Activated CD4-positive, alpha-beta T cell treated with anti-CD3 and anti-CD28 coated beads, Interleukin-2, amount 10 ng/mL, durations not matched to agents 24 days and 14 days (primary cell): ENCODE measurements around the gene DNAJC15. TPM values are rescaled to one million over a fixed set of nuclear protein-coding genes. Genes with fewer than 3 reads are reported as not detected.
A peak's percentile ranks its signal among the peaks of the same experiment; 100 is the strongest.
"Not testable (repeated sequence)": the region's sequence is repeated elsewhere in the genome, so short reads cannot be mapped to it uniquely, and the experiment has no call there.

Experiments
- DNase-seq: peaks from one replicate; pipeline ENCODE4 v3.0.0; 2022
- H3K27ac Mint-ChIP-seq: one replicate; pipeline ENCODE4 v1.8.0; 2022; ENCODE audit warnings: mild to moderate bottlenecking, mixed read lengths
- H3K27me3 Mint-ChIP-seq: one replicate; pipeline ENCODE4 v1.8.0; 2022; ENCODE audit warnings: mixed read lengths
- H3K36me3 Mint-ChIP-seq: one replicate; pipeline ENCODE4 v1.8.0; 2022; ENCODE audit warnings: low read depth, mild to moderate bottlenecking, mixed read lengths
- H3K4me1 Mint-ChIP-seq: one replicate; pipeline ENCODE4 v1.8.0; 2021; ENCODE audit warnings: mixed read lengths
- H3K4me3 Mint-ChIP-seq: one replicate; pipeline ENCODE4 v1.8.0; 2022; ENCODE audit warnings: mild to moderate bottlenecking, moderate library complexity, mixed read lengths
- H3K9me3 Mint-ChIP-seq: one replicate; pipeline ENCODE4 v1.8.0; 2021; ENCODE audit warnings: mixed read lengths
- intact Hi-C: fragments of 100-400 bp; cut with micrococcal nuclease; formaldehyde crosslinking; loops from one replicate; pipeline ENCODE4 v1.15.1; 2023
- total RNA-seq: library from RNA; stranded (reverse); gene quantifications from 2 replicates; pipeline ENCODE4 v1.2.3, GENCODE V29; 2022

Gene DNAJC15
- total RNA-seq, 1 donor from 2014 or later, result 16.6 TPM

DNA sequence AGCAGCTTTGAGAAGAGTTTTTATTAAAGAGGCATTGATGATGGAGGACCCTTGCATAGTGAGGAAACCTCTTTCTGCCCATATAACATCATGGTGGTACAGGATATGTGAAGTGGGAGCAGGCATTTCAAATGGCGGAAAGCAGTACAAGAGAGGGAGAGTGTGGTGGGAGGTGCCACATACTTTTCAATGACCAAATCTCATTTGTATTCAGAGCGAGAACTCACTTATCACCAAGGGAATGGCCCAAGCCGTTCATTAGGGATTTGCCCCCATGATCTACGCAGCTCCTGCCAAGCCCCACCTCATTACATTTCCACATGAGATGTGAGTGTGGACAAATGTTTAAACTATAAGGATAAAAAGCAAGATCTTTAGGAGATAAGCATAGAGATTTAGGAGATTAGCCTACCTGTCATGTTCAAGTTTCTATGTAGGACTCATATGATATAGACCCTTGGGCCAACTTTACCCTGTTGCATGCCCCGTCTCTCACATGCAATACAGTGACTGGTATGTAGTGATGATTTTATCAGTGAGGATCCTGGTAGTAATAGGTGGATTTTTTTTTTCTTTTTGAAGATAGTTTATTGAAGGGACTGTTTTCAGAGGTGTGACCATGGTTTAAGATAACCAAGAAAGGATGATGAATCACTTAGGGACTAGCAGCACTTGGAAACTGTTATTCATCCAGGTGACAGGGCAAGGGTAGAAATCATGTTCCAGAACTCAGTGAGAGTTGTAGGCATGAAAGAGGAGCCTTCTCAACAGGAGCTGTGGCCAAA, 38.3 kb downstream of the DNAJC15 start:
- peak overlapping the region; percentile 77 for H3K27ac Mint-ChIP-seq
- peaks cover 31% of the 10 kb centered on the region for H3K36me3 Mint-ChIP-seq
- peak overlapping the region; percentile 30 for H3K4me3 Mint-ChIP-seq
- H3K4me1 Mint-ChIP-seq, result peaks cover 42% of the 10 kb centered on the region
- DNase-seq, result no peak
- no peaks in the 10 kb centered on the region for H3K27me3 Mint-ChIP-seq
- intact Hi-C loops, result loop anchor here (1.0 kb wide), 1 partner anchor 16 kb away; no protein-coding TSS in a partner anchor
- no peaks in the 10 kb centered on the region for H3K9me3 Mint-ChIP-seq

DNA sequence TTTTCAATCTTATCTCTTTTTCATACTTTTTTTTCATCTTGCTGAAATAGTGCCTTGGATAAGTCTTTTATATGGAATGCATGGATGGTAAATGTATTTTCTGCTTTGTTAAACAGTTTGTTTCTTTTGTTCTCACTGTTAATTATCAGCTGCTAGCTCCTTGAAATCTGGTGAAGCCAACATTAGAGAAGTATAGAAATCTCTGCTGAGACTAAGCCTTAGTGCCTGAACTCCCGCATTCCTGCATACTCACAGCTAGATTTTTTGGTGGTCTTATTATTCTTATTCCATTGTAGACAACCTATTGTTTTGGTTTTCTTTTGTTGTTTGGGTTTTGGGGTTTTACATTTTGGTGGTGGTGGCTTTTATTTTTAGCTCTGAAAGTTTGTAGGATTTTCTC, 48.4 kb downstream of the DNAJC15 start:
- peaks cover 28% of the 10 kb centered on the region for H3K36me3 Mint-ChIP-seq

DNA sequence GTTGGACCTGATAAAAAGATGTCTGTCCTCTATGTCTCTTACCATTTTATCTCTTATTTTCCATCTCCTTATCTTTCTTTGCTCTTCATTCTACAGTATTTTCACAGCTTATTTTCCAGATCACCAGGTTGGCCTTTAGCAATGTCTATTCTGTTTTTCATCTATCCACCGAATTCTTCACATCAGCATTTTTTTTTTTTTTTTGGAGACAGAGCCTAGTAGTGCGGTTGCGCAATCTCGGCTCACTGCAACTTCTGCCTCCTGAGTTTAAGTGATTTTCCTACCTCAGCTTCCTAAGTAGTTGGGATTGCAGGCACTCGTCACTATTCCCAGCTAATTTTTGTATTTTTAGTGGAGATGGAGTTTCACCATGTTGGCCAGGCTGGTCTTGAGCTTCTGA, 49.0 kb downstream of the DNAJC15 start:
- intact Hi-C loops, result no loop called here
- Mint-ChIP-seq H3K36me3 (peaks cover 28% of the 10 kb centered on the region), H3K9me3 (peaks cover 3% of the 10 kb centered on the region), H3K4me3 (no peak overlapping the region), H3K27me3 (no peaks in the 10 kb centered on the region), H3K4me1 (peaks cover 24% of the 10 kb centered on the region), H3K27ac (no peak overlapping the region)
- DNase-seq, result peak; percentile 30

More for the DNA sequence above, 48.4 kb downstream of the DNAJC15 start:
- Mint-ChIP-seq H3K9me3 (peaks cover 3% of the 10 kb centered on the region), H3K4me3 (no peak overlapping the region), H3K27ac (no peak overlapping the region), H3K27me3 (no peaks in the 10 kb centered on the region), H3K4me1 (peaks cover 23% of the 10 kb centered on the region)
- no peak for DNase-seq
- intact Hi-C loops, result no loop called here

DNA sequence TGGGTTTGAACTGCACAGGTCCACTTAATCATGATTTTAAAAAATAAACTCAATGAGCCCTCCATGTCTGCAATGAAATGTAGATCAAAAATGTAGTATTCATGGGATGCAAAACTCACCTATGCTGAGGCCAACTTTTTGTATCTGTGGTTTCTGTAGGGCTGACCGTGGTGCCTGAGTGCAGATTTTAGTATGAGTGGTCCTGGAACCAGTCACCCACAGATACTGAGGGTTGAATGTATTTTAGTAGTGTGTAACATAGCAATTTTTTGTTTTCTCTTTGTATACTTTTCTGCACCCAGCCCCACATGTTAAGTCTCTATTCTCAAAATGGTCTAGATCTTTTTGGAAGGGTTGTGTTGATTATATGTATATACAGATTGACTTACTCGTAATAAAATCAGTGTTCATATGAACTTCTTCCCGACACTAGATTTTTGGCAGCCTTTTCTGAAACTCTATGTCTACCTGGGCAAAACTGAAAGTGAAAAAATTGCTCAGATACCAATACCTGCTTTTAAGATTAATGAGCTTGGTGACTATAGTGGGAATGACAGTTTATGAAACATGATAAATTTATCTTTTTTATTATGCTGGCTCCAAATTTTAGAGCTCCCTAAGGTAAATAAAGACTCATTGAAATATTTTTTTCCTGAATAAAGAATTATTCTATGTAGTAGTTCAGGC, 51.6 kb downstream of the DNAJC15 start:
- Mint-ChIP-seq H3K36me3 (peaks cover 33% of the 10 kb centered on the region), H3K9me3 (peaks cover 3% of the 10 kb centered on the region), H3K4me3 (peak overlapping the region; percentile 25), H3K27me3 (no peaks in the 10 kb centered on the region), H3K27ac (no peak overlapping the region), H3K4me1 (peaks cover 34% of the 10 kb centered on the region)
- peak; percentile 52 for DNase-seq
- intact Hi-C loops, result loop anchor here (5.0 kb wide), 1 partner anchor 103 kb away; no protein-coding TSS in a partner anchor

DNA sequence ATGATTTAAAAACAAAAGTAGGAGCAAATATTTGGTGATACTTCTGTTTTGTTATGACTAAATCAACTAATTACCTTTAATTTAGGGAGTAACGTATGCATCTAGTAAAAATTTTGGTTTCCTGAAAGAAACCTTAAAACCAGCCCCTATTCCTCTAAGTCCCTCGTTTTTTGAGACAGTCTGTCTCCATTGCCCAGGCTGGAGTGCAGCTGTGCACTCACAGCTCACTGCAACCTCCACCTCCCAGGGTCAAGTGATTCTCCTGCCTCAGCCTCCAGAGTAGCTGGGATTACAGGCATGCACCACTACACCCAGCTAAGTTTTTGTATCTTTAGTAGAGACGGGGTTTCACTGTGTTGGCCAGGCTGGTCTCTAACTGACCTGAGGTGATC, 52.1 kb downstream of the DNAJC15 start:
- Mint-ChIP-seq H3K4me1 (peaks cover 34% of the 10 kb centered on the region), H3K36me3 (peaks cover 35% of the 10 kb centered on the region)
- intact Hi-C loops, result loop anchor here (5.0 kb wide), 1 partner anchor 103 kb away; no protein-coding TSS in a partner anchor
- H3K9me3 Mint-ChIP-seq, H3K4me3 Mint-ChIP-seq, H3K27me3 Mint-ChIP-seq, H3K27ac Mint-ChIP-seq: not testable (repeated sequence)
- peak; percentile 39 for DNase-seq

DNA sequence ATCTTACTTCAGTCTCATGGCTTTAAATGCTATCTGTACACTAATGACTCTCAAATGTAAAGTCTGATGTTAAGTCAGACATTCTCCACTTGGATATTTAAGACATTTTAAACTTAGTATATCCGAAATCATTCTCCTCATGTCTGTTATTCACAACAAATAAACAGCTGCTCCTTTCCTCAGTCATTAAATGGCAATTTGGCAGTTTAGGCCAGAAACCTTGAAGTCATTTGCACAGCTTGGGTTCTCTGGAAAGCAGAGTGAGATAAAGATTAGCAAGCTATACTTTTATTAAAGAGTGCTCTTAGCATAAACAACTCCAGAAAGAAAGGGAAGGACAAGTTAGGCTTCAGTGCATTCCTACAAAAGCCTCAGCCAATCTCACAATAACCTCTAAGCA, 53.7 kb downstream of the DNAJC15 start:
- intact Hi-C loops, result loop anchor here (5.0 kb wide), 1 partner anchor 105 kb away; no protein-coding TSS in a partner anchor
- H3K27ac Mint-ChIP-seq, result no peak overlapping the region
- no peak for DNase-seq
- peaks cover 40% of the 10 kb centered on the region for H3K36me3 Mint-ChIP-seq
- H3K27me3 Mint-ChIP-seq, result no peaks in the 10 kb centered on the region
- H3K9me3 Mint-ChIP-seq, result peaks cover 6% of the 10 kb centered on the region
- no peak overlapping the region for H3K4me3 Mint-ChIP-seq
- peaks cover 33% of the 10 kb centered on the region for H3K4me1 Mint-ChIP-seq

DNA sequence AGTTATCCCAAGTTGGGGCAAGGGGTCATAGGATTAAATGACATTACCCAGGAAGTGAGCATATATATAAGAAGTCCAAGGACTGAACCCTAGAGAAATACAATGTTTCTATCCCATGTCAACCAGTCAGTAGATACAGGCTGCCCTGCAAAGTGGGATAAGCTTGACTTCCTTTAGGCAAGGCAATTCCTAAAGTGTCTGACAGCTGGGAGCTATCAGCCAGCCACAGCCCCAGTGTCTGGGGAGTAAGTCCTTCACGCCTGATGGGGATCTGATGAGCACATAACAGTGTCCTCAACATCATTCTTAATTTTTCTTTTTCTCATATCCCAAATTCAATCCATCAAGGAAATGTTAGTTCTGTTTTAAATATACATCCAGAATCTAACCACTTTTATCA, 54.1 kb downstream of the DNAJC15 start:
- Mint-ChIP-seq H3K27ac (no peak overlapping the region), H3K4me3 (no peak overlapping the region), H3K9me3 (peaks cover 6% of the 10 kb centered on the region), H3K36me3 (peaks cover 40% of the 10 kb centered on the region), H3K4me1 (peaks cover 30% of the 10 kb centered on the region), H3K27me3 (no peaks in the 10 kb centered on the region)
- intact Hi-C loops, result loop anchor here (5.0 kb wide), 1 partner anchor 105 kb away; no protein-coding TSS in a partner anchor
- no peak for DNase-seq

DNA sequence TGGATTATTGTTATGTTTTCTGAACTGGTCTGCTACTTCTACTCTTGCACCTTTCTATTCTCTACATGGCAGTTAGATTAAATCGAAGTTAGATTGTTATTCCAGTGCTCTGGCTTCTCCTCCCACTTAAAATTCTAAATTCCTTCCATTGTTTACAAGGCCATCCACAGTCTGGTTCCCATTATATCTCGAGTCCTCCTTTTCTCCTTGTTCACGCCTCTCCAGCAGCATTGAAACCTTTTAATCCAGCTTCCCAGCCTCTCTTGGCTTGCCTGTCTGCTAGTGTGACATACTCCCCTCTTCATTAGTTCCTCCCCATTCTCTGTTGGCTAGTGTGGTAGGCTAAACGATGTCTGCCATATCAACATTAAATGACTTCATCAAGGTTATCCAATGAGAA, 54.5 kb downstream of the DNAJC15 start:
- Mint-ChIP-seq H3K9me3 (peaks cover 4% of the 10 kb centered on the region), H3K36me3 (peaks cover 39% of the 10 kb centered on the region), H3K27ac (no peak overlapping the region), H3K4me3 (no peak overlapping the region), H3K4me1 (peaks cover 29% of the 10 kb centered on the region), H3K27me3 (no peaks in the 10 kb centered on the region)
- intact Hi-C loops, result loop anchor here (5.0 kb wide), 1 partner anchor 106 kb away; no protein-coding TSS in a partner anchor
- DNase-seq, result no peak

DNA sequence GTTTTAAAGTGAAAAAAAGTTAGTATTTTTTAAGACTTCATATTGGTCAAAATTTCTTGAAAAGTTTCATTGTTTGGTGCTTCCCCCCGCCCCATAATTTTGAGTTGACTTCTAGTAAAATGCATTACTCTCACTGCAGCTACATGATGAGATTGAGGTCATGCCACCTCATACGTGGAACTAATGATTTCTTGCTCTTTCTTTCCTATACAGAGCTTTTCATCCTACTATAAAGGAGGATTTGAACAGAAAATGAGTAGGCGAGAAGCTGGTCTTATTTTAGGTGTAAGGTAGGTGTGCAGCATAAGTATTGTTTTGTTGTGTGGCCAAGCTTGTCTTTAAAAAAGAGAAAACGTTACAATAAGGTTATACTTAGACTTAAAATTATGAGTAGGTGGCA, 55.0 kb downstream of the DNAJC15 start:
- H3K27me3 Mint-ChIP-seq, result no peaks in the 10 kb centered on the region
- no peak overlapping the region for H3K27ac Mint-ChIP-seq
- H3K4me3 Mint-ChIP-seq, result no peak overlapping the region
- H3K4me1 Mint-ChIP-seq, result peaks cover 28% of the 10 kb centered on the region
- no peak for DNase-seq
- H3K36me3 Mint-ChIP-seq, result peaks cover 37% of the 10 kb centered on the region
- intact Hi-C loops, result loop anchor here (5.0 kb wide), 1 partner anchor 106 kb away; no protein-coding TSS in a partner anchor
- H3K9me3 Mint-ChIP-seq, result peaks cover 3% of the 10 kb centered on the region

DNA sequence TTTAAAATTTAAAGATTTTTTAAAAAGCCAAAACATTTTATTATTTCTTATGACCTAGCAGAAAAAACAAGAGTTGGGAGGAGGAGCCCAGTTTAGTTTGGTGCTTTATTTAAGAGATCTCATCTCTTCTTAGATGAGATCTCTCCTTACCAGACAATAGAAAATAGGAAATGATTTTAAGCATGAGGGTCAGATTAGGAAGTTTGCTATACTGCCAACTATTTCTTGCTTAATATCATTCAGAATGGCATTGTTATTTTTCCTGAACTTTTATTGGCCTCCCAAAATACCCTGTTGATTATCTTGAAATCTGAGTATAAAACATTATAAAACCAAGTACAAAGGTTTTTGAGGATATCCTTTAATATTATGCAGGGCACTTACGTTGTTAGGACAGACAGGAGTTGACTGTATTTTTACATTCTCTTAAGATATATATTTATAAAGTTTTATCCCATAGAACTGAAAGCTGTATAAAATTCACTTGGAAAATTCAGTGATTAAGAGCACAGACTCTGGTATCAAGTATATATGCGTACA, 56.1 kb downstream of the DNAJC15 start:
- H3K27ac Mint-ChIP-seq, result no peak overlapping the region
- intact Hi-C loops, result loop anchor here (5.0 kb wide), 1 partner anchor 107 kb away; no protein-coding TSS in a partner anchor

DNA sequence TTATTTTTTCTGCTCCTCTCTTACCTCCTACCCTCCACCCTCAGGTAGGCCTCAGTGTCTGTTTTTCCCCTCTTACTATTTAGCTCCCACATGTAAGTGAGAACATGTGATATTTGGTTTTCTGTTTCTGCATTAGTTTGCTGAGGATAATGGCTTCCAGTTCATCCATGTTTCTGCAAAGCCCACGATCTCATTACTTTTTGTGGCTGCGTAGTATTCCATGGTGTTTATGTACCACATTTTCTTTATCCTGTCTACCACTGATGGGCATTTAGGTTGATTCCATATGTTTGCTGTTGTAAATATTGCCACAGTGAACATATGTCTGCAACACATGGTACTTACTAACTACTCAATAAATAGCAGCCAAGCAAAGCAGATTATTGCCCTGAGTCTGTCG, 56.8 kb downstream of the DNAJC15 start:
- Mint-ChIP-seq H3K27ac (no peak overlapping the region), H3K4me3 (no peak overlapping the region), H3K4me1 (peaks cover 21% of the 10 kb centered on the region), H3K9me3 (peaks cover 3% of the 10 kb centered on the region), H3K27me3 (no peaks in the 10 kb centered on the region), H3K36me3 (peaks cover 35% of the 10 kb centered on the region)
- intact Hi-C loops, result no loop called here
- DNase-seq, result no peak

More for the DNA sequence above, 56.1 kb downstream of the DNAJC15 start:
- Mint-ChIP-seq H3K36me3 (peaks cover 37% of the 10 kb centered on the region), H3K4me1 (peaks cover 27% of the 10 kb centered on the region), H3K4me3 (no peak overlapping the region), H3K27me3 (no peaks in the 10 kb centered on the region), H3K9me3 (peaks cover 3% of the 10 kb centered on the region)
- no peak for DNase-seq

DNA sequence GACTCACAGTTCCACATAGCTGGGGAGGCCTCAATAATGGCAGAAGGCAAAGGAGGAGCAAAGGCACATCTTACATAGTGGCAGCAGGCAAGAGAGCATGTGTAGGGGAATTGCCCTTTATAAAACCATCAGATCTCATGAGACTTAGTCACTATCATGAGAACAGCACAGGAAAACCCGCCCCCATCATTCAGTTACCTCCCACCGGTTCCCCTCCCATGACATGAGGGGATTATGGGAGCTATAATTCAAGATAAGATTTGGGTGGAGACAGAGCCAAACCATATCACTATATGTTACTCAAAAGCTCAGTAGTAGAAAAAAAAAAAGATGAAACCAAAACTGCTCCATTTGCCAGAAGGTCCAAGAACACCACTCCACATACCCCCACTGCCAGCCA, 58.5 kb downstream of the DNAJC15 start:
- H3K4me1 Mint-ChIP-seq, result peaks cover 16% of the 10 kb centered on the region
- H3K36me3 Mint-ChIP-seq, result peaks cover 37% of the 10 kb centered on the region
- H3K27ac Mint-ChIP-seq, result no peak overlapping the region
- no peak overlapping the region for H3K4me3 Mint-ChIP-seq
- DNase-seq, result no peak
- intact Hi-C loops, result no loop called here
- peaks cover 3% of the 10 kb centered on the region for H3K9me3 Mint-ChIP-seq
- no peaks in the 10 kb centered on the region for H3K27me3 Mint-ChIP-seq

DNA sequence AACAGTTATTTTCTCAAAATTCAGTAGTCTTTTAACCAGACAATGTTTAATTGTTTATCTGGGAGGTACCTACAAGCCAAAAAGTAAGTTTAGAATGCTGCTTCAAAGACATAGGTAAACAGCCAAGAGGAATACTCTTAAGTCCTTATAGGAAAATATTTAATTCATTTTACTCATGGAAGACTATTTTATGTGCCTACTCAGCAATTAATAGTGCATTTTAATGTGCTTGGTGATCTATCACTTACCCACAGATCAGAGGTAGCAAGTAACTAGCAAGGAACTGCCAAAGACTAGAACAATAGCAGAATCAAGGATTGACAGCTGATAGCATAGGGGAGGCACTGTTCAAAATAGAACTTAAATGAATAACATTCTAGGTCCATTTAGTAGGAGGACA, 60.4 kb downstream of the DNAJC15 start:
- Mint-ChIP-seq H3K4me1 (peaks cover 13% of the 10 kb centered on the region), H3K4me3 (no peak overlapping the region), H3K27ac (no peak overlapping the region), H3K9me3 (peaks cover 3% of the 10 kb centered on the region), H3K27me3 (no peaks in the 10 kb centered on the region), H3K36me3 (peaks cover 37% of the 10 kb centered on the region)
- intact Hi-C loops, result no loop called here
- DNase-seq, result no peak

DNA sequence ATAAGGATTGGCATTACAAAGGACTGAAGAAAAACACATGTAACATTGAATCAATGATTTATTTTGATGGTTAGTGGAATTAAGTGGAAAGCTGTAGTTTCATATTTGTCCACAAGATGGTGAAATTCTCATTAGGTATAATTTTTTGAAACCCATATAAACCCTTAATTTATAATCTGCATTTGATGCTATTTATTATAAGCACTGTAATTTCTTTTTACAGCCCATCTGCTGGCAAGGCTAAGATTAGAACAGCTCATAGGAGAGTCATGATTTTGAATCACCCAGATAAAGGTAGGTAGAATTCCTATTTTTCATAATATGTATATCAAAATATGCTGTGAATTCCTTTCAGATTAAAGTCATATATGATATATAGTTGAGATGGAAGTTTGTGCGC, 62.2 kb downstream of the DNAJC15 start:
- no peak overlapping the region for H3K4me3 Mint-ChIP-seq
- H3K9me3 Mint-ChIP-seq, result peaks cover 4% of the 10 kb centered on the region
- intact Hi-C loops, result no loop called here
- no peaks in the 10 kb centered on the region for H3K27me3 Mint-ChIP-seq
- H3K27ac Mint-ChIP-seq, result no peak overlapping the region
- DNase-seq, result no peak
- H3K4me1 Mint-ChIP-seq, result peaks cover 13% of the 10 kb centered on the region
- peaks cover 35% of the 10 kb centered on the region for H3K36me3 Mint-ChIP-seq
